SH-SY5Y (cell line): ENCODE data around the gene ADAMTS2.

ENCODE experiments used
- GATA2 ChIP-seq: IDR thresholded peaks from 2 replicates; pipeline ENCODE4 v1.6.1; 2011; ENCODE audit warnings: mild to moderate bottlenecking, low read depth, low read length
- GATA3 ChIP-seq: IDR thresholded peaks from 2 replicates; pipeline ENCODE4 v1.6.1; 2011; ENCODE audit warnings: low read depth, mild to moderate bottlenecking, low read length, moderate library complexity

ADAMTS2 gene

GRCh38 chr5:179362355-179362754 lies 17.1 kb upstream of the ADAMTS2 start:
- TF ChIP-seq GATA3 = no peak
- TF ChIP-seq GATA2 = no peak

- TF ChIP-seq GATA2 (no peak), GATA3 (no peak)
Observed at GRCh38 chr5:179361037-179361603, 15.9 kb upstream of the ADAMTS2 start.

GRCh38 chr5:179357031-179357430 lies 11.8 kb upstream of the ADAMTS2 start:
- TF ChIP-seq GATA2 (no peak), GATA3 (no peak)

DNA sequence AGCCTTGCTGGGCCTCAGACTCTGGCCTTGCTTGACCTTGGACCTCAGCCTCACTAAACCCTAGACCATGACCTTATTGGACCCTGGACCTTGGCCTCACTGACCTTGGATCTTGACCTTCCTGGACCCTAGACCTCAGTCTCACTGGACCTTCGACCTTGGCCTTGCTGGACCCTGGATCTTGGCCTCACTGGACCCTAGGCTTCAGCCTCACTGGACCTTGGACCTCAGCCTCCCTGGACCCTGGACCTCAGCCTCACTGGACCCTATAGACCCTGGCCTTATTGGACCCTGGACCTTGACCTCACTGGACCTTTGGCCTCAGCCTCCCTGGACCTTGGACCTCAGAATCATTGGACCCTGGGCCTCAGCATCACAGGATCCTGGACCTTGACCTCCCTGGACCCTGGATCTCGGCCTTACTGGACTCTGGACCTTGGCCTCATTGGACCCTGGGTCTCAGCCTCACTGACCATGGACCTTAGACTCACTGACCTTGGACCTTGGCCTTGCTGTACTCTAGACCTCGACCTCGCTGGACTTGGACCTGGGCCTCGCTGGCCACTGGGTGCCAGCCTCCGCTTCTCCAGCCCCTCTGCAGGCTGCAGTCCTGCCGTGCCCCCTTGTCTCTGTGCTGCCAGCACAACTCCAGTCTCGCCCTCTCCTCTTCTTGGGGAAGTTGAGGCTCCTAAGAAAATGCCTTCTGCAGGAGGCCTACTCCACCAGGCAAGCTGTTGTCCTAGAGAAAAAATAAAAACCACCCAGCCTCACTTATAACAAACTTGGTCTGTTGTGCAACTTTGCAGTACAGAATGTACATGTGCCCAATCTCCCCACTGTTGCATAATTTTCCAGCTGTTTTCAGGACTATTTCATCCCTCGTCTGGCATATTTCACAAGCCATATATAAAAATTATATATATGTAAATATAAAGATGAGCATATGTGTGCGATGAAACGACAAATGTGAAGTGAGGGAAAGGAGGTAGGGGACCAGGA lies 11.0 kb upstream of the ADAMTS2 start:
- TF ChIP-seq GATA3 = no peak
- TF ChIP-seq GATA2 = no peak

- no peak for TF ChIP-seq GATA2
Observed at GRCh38 chr5:179354305-179354882, 9.1 kb upstream of the ADAMTS2 start.

DNA sequence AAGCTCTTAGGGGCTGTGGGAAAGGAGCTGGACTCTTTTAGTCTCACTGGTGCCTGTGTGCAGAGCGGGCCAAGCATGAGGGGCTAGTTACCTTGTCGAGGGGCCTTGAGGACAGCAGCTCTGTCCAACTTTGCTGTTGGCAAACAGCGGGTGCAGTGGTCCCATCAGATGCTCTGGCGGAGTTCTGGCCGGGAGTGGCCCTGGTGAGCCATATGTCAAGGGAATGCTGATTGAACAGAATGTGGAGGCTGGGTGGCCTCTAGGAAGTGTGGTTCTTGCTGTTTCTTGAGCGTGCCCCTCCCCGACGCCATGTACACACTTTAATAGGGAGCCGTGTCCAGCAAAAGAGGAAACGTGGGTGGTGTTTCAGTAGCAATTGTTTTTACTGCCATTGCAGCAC lies 3.6 kb upstream of the ADAMTS2 start:
- TF ChIP-seq GATA2 (no peak), GATA3 (no peak)

DNA sequence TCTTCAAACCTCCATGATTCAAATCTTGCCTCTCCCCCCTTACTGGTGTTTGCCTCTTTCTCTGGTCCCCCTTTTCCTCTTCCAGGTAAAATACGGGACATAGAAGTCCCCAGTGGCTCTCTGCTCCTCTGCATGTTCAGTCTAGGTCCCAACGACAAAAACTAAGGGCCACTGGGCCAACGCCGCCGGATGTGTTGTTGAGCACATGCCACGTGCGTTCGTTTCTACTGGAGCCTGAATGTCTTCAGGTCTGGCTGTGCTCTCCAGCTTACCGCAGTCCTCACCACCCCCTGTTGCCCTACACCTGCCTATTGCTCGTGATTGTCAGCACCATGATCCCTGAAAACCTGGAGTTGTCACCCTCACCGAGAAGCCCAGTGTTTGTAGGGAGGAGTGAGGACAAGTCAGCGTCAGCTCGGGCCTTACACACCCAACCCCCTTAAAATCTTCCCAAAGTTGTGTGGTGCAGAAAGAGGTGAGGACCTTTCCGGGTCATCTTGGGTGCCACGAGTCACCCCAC lies 2.8 kb upstream of the ADAMTS2 start:
- TF ChIP-seq GATA2 (no peak), GATA3 (no peak)

- TF ChIP-seq GATA3 (no peak), GATA2 (no peak)
Observed at GRCh38 chr5:179347581-179347980, 2.3 kb upstream of the ADAMTS2 start.

- TF ChIP-seq GATA3 = no peak
- TF ChIP-seq GATA2 = no peak
Observed at GRCh38 chr5:179346875-179347274, 1.6 kb upstream of the ADAMTS2 start.

GRCh38 chr5:179346401-179346800 lies 1.1 kb upstream of the ADAMTS2 start:
- TF ChIP-seq GATA2 (no peak), GATA3 (no peak)

- no peak for TF ChIP-seq GATA3
Observed at GRCh38 chr5:179345183-179345432, 153 bp downstream of the ADAMTS2 start.

DNA sequence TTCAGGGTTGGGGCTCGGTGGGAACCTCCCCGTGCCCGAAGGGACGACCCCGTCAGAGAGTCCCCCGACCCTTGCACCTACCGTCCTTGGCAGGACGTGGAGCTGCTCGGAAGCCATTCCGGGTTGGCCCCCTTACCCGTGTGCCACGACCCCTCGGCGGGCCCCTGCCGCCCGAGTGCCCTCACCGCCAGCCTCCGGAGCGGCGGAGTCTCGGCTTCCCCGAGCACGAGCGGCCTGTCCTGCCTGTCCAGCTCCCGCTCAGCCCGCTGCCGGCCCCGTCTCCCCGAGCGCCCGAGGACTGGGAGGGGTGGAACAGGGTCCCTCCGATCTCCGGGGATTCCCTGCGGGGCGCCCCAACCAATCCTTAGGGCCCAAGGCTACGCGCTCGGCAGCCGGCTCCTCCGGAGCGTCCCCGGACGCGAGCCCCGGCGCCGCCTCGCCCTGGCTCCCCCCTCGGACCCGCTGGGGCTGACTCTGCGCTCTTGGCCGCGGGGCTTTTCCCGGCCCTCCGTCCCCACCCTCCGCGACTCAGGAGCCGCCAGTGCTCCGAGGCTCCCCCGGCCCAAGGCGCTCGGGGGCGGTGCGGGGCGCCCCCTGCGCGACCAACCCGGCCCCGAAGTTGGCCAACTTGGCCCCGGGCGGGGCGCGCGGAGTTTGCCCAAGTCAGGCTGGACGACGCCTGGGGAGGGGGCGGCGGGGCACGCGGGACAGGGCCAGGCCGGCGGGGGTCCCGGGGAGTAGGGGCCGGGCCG lies 654 bp downstream of the ADAMTS2 start:
- TF ChIP-seq GATA2 (no peak), GATA3 (no peak)

DNA sequence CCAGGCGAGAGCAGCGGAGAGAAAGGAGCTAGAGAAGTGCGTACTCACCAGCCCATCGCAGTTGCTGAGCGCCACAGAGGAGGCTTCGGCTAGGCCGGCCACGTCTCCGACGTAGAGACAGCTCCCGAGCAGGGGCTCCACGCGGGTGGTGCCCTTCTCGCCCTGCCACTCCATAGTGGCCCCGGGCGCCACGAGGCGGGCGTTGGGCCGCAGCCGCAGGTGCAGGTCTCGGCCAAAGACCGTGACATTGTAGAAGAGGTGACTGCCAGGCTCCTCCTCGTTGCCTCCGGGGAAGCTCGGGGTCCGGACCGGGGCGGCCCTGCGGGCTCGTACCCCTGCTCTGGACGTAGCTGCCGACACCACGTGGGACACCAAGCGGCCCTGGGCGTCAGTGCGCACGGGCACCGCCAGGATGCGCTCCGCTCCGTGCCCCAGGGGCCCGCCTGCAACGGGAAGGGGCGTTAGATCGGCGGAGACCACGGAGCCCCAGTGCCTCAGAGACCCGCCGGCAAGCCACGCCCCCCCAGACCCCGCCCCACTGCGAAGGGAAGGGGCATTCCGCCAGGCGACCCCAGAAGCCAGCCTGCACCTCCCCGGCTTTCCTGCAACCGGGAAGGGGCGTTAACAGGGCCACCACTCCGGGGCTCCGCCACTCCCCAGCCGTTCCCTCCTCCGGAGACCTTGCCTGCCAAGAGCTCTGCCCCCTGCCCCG lies 1.4 kb downstream of the ADAMTS2 start:
- TF ChIP-seq GATA2 (no peak), GATA3 (no peak)

- TF ChIP-seq GATA2 (no peak), GATA3 (no peak)
Observed at GRCh38 chr5:179343021-179343718, 2.1 kb downstream of the ADAMTS2 start.
